Measurements from ENCODE around the gene PERCC1. TPM values are rescaled to one million over a fixed set of nuclear protein-coding genes. Genes with fewer than 3 reads are reported as not detected.

Gene PERCC1
- not detected for polyA plus RNA-seq (ENCODE audit: low read depth in 6 of 6)

- H3K36me3 Mint-ChIP-seq = no peaks in the 10 kb centered on the region
- peak within 1 kb of the TSS in 5 of 6 donors; percentile 57 to 95 (median 78) for H3K27ac Mint-ChIP-seq
- H3K9me3 Mint-ChIP-seq = no peaks in the 10 kb centered on the region
- peak within 1 kb of the TSS; percentile 4 to 85 (median 57) for H3K4me3 Mint-ChIP-seq
- DNase-seq (no peak), ATAC-seq (ENCODE audit: low read depth in 2 of 2) (no peak)
- peaks cover 6 to 10% (median 10%) of the 10 kb centered on the region in 3 donors for H3K4me1 Mint-ChIP-seq
- H3K27me3 Mint-ChIP-seq = no peaks in the 10 kb centered on the region
Observed at GRCh38 chr16:1430759-1431496, at the start of gene PERCC1. Gene PERCC1, plus strand, starts transcription at chr16:1431078. Its CDS starts 1,516 bp downstream, at chr16:1432594.

- DNase-seq (no peak), ATAC-seq (ENCODE audit: low read depth in 2 of 2) (no peak)
- H3K36me3 Mint-ChIP-seq = peaks cover 0 to 7% of the 10 kb centered on the region in 2 donors
- H3K27ac Mint-ChIP-seq = no peak overlapping the region
- H3K27me3 Mint-ChIP-seq = no peaks in the 10 kb centered on the region
- H3K4me1 Mint-ChIP-seq = peaks cover 17 to 31% (median 19%) of the 10 kb centered on the region in 3 donors
- H3K4me3 Mint-ChIP-seq = no peak overlapping the region
- no peaks in the 10 kb centered on the region for H3K9me3 Mint-ChIP-seq
Observed at GRCh38 chr16:1381612-1382406, 49.1 kb upstream of the PERCC1 start.

- H3K36me3 Mint-ChIP-seq = peaks cover 0 to 7% of the 10 kb centered on the region in 2 donors
- DNase-seq (no peak), ATAC-seq (ENCODE audit: low read depth in 2 of 2) (no peak)
- no peaks in the 10 kb centered on the region for H3K27me3 Mint-ChIP-seq
- no peaks in the 10 kb centered on the region for H3K9me3 Mint-ChIP-seq
- no peak overlapping the region for H3K27ac Mint-ChIP-seq
- peaks cover 10 to 25% (median 12%) of the 10 kb centered on the region in 3 donors for H3K4me1 Mint-ChIP-seq
- H3K4me3 Mint-ChIP-seq = no peak overlapping the region
Observed at GRCh38 chr16:1383556-1383955, 47.3 kb upstream of the PERCC1 start.

- H3K4me3 Mint-ChIP-seq = no peak overlapping the region
- DNase-seq = no peak
- peaks cover 0 to 7% of the 10 kb centered on the region in 2 donors for H3K36me3 Mint-ChIP-seq
- no peak for ATAC-seq (ENCODE audit: low read depth in 2 of 2)
- H3K9me3 Mint-ChIP-seq = no peaks in the 10 kb centered on the region
- no peaks in the 10 kb centered on the region for H3K27me3 Mint-ChIP-seq
- peaks cover under 1 to 15% (median 5%) of the 10 kb centered on the region in 3 donors for H3K4me1 Mint-ChIP-seq
- H3K27ac Mint-ChIP-seq = no peak overlapping the region
Observed at GRCh38 chr16:1385232-1385631, 45.6 kb upstream of the PERCC1 start.

- Mint-ChIP-seq H3K27ac (no peak overlapping the region), H3K27me3 (no peaks in the 10 kb centered on the region), H3K4me3 (no peak overlapping the region), H3K4me1 (peaks cover 0 to 13% (median 3%) of the 10 kb centered on the region in 3 donors), H3K9me3 (no peaks in the 10 kb centered on the region), H3K36me3 (peaks cover 0 to 7% of the 10 kb centered on the region in 2 donors)
- no peak for ATAC-seq (ENCODE audit: low read depth in 2 of 2)
- DNase-seq = no peak
Observed at GRCh38 chr16:1387331-1387730, 43.5 kb upstream of the PERCC1 start.

- Mint-ChIP-seq H3K36me3 (peaks cover 0 to 5% of the 10 kb centered on the region in 2 donors), H3K4me1 (peaks cover 0 to 11% (median 3%) of the 10 kb centered on the region in 3 donors), H3K9me3 (no peaks in the 10 kb centered on the region), H3K27ac (no peak overlapping the region), H3K27me3 (no peaks in the 10 kb centered on the region), H3K4me3 (no peak overlapping the region)
- DNase-seq (no peak), ATAC-seq (ENCODE audit: low read depth in 2 of 2) (no peak)
Observed at GRCh38 chr16:1389762-1390161, 41.1 kb upstream of the PERCC1 start.

GRCh38 chr16:1390239-1390779 is 40.6 kb upstream of the PERCC1 start:
- no peaks in the 10 kb centered on the region for H3K36me3 Mint-ChIP-seq
- no peak overlapping the region for H3K4me3 Mint-ChIP-seq
- H3K27me3 Mint-ChIP-seq = no peaks in the 10 kb centered on the region
- peaks cover 0 to 8% (median 3%) of the 10 kb centered on the region in 3 donors for H3K4me1 Mint-ChIP-seq
- no peaks in the 10 kb centered on the region for H3K9me3 Mint-ChIP-seq
- H3K27ac Mint-ChIP-seq = peak overlapping the region in 1 of 6 donors; percentile 88
- ATAC-seq (ENCODE audit: low read depth in 2 of 2) (no peak), DNase-seq (no peak)

- H3K36me3 Mint-ChIP-seq = no peaks in the 10 kb centered on the region
Observed at GRCh38 chr16:1392826-1393225, 38.1 kb upstream of the PERCC1 start.

GRCh38 chr16:1393613-1394176 is 37.2 kb upstream of the PERCC1 start:
- H3K27me3 Mint-ChIP-seq = no peaks in the 10 kb centered on the region
- DNase-seq = no peak
- no peak overlapping the region for H3K4me3 Mint-ChIP-seq
- no peak overlapping the region for H3K27ac Mint-ChIP-seq
- no peaks in the 10 kb centered on the region for H3K36me3 Mint-ChIP-seq
- ATAC-seq (ENCODE audit: low read depth in 2 of 2) = no peak
- peaks cover 0 to 4% (median 0%) of the 10 kb centered on the region in 3 donors for H3K4me1 Mint-ChIP-seq
- no peaks in the 10 kb centered on the region for H3K9me3 Mint-ChIP-seq

More at GRCh38 chr16:1392826-1393225, 38.1 kb upstream of the PERCC1 start:
- no peaks in the 10 kb centered on the region for H3K27me3 Mint-ChIP-seq
- ATAC-seq (ENCODE audit: low read depth in 2 of 2) (no peak), DNase-seq (no peak)
- peak overlapping the region in 1 of 8 donors; percentile 38 for H3K4me3 Mint-ChIP-seq
- H3K27ac Mint-ChIP-seq = peak overlapping the region in 1 of 6 donors; percentile 24
- no peaks in the 10 kb centered on the region for H3K9me3 Mint-ChIP-seq
- H3K4me1 Mint-ChIP-seq = no peaks in the 10 kb centered on the region

GRCh38 chr16:1394367-1394951 is 36.4 kb upstream of the PERCC1 start:
- H3K9me3 Mint-ChIP-seq = no peaks in the 10 kb centered on the region
- H3K27ac Mint-ChIP-seq = peak overlapping the region in 1 of 6 donors; percentile 70
- H3K4me1 Mint-ChIP-seq = peaks cover 0 to 4% (median 0%) of the 10 kb centered on the region in 3 donors
- H3K4me3 Mint-ChIP-seq = no peak overlapping the region
- no peaks in the 10 kb centered on the region for H3K36me3 Mint-ChIP-seq
- H3K27me3 Mint-ChIP-seq = no peaks in the 10 kb centered on the region
- DNase-seq (no peak), ATAC-seq (ENCODE audit: low read depth in 2 of 2) (no peak)

- H3K36me3 Mint-ChIP-seq = no peaks in the 10 kb centered on the region
- ATAC-seq (ENCODE audit: low read depth in 2 of 2) (no peak), DNase-seq (no peak)
- peaks cover 0 to 4% (median 0%) of the 10 kb centered on the region in 3 donors for H3K4me1 Mint-ChIP-seq
- H3K9me3 Mint-ChIP-seq = no peaks in the 10 kb centered on the region
- no peak overlapping the region for H3K4me3 Mint-ChIP-seq
- H3K27ac Mint-ChIP-seq = peak overlapping the region in 1 of 6 donors; percentile 59
- no peaks in the 10 kb centered on the region for H3K27me3 Mint-ChIP-seq
Observed at GRCh38 chr16:1395444-1396031, 35.3 kb upstream of the PERCC1 start.

- no peak overlapping the region for H3K27ac Mint-ChIP-seq
- H3K4me1 Mint-ChIP-seq = peaks cover 0 to 4% (median 0%) of the 10 kb centered on the region in 3 donors
- no peaks in the 10 kb centered on the region for H3K36me3 Mint-ChIP-seq
- no peak for ATAC-seq (ENCODE audit: low read depth in 2 of 2)
- no peak overlapping the region for H3K4me3 Mint-ChIP-seq
- no peaks in the 10 kb centered on the region for H3K9me3 Mint-ChIP-seq
- no peak for DNase-seq
- H3K27me3 Mint-ChIP-seq = no peaks in the 10 kb centered on the region
Observed at GRCh38 chr16:1397779-1398178, 33.1 kb upstream of the PERCC1 start.

GRCh38 chr16:1398351-1398750 is 32.5 kb upstream of the PERCC1 start:
- H3K36me3 Mint-ChIP-seq = no peaks in the 10 kb centered on the region
- no peaks in the 10 kb centered on the region for H3K27me3 Mint-ChIP-seq
- ATAC-seq (ENCODE audit: low read depth in 2 of 2) = no peak
- H3K9me3 Mint-ChIP-seq = no peaks in the 10 kb centered on the region
- no peak overlapping the region for H3K27ac Mint-ChIP-seq
- peaks cover 0 to 7% (median 2%) of the 10 kb centered on the region in 3 donors for H3K4me1 Mint-ChIP-seq
- DNase-seq = no peak
- peak overlapping the region in 1 of 8 donors; percentile 9 for H3K4me3 Mint-ChIP-seq
